Endothelial cell of umbilical vein (primary cell): Measurements from ENCODE around the gene ZNF581. TPM values are rescaled to one million over a fixed set of nuclear protein-coding genes. Genes with fewer than 3 reads are reported as not detected.

Source experiments
- BruUV-seq: library from RNA; stranded (reverse); fragments of 400-500 nt; replicated peaks from 2 replicates; lab custom pipeline; 2021; lab: Mats Ljungman, UMichigan
- CTCF ChIA-PET: fragments of 300-600, 350-600 bp; sonication (Branson Sonifier 250); formaldehyde crosslinking; loops from one replicate; lab custom pipeline; 2021; ENCODE audit warnings: antibody characterized with exemption, inconsistent platforms; lab: Charles Lee
- POLR2A ChIA-PET: fragments of 300-600, 350-600 bp; sonication (Branson Sonifier 250); formaldehyde crosslinking; loops from one replicate; lab custom pipeline; 2021; ENCODE audit warnings: antibody characterized with exemption, inconsistent platforms; lab: Charles Lee
- DNase-seq: peaks from one replicate; pipeline ENCODE4 v3.0.0-alpha.2; 2011; ENCODE audit warnings: low read depth, low spot score
- FAIRE-seq: peaks from 2 replicates; lab custom pipeline; 2011; peaks lifted over from hg19 to GRCh38; lab: Jason Lieb, UNC
- H2AFZ ChIP-seq: 2 replicates; pipeline ENCODE4 v1.6.0; 2012; ENCODE audit warnings: low read depth, low read length, control low read depth, inconsistent platforms
- H3K27ac ChIP-seq: 2 replicates; pipeline ENCODE4 v1.5.1; 2011; ENCODE audit warnings: low read depth, mild to moderate bottlenecking, control low read depth, low read length, moderate library complexity; ENCODE audit not compliant: insufficient read depth
- H3K27me3 ChIP-seq, 2 experiments: 2 replicates each; pipeline versions ENCODE4 v1.6.0 to v1.6.1; 2011; ENCODE audit warnings: low read length in 2 of 2, mixed read lengths in 1 of 2; ENCODE audit not compliant: control insufficient read depth in 2 of 2, insufficient read depth in 2 of 2
- H3K36me3 ChIP-seq, 2 experiments: 2 replicates in 1 of 2; 3 replicates in 1 of 2; pipeline ENCODE4 v1.5.1; 2011; ENCODE audit warnings: low read length in 2 of 2, mild to moderate bottlenecking in 1 of 2, moderate library complexity in 1 of 2; ENCODE audit not compliant: control insufficient read depth in 2 of 2, insufficient read depth in 2 of 2; ENCODE audit errors: extremely low read depth in 1 of 2
- H3K4me1 ChIP-seq: 3 replicates; pipeline ENCODE4 v1.5.1; 2011; ENCODE audit warnings: mild to moderate bottlenecking, low read length; ENCODE audit not compliant: control insufficient read depth, insufficient read depth; ENCODE audit errors: extremely low read depth
- H3K4me2 ChIP-seq: 2 replicates; pipeline ENCODE4 v1.6.1; 2011; ENCODE audit warnings: low read length, control low read depth, mixed read lengths; ENCODE audit not compliant: insufficient read depth
- H3K4me3 ChIP-seq, 3 experiments: fragments of 200-600 bp in 1 of 3; sonication (generic), shearing (Covaris generic) in 1 of 3; replicated peaks in 1 of 3; 2 replicates each; pipeline ENCODE4 v1.5.1; 2011 to 2016; ENCODE audit warnings: control low read depth in 3 of 3, low read length in 3 of 3, mild to moderate bottlenecking in 2 of 3, inconsistent platforms in 1 of 3, low read depth in 1 of 3, moderate library complexity in 1 of 3; ENCODE audit not compliant: insufficient read depth in 1 of 3
- H3K79me2 ChIP-seq: 2 replicates; pipeline ENCODE4 v1.6.0; 2012; ENCODE audit warnings: low read length, inconsistent platforms; ENCODE audit not compliant: control insufficient read depth, insufficient read depth
- H3K9ac ChIP-seq: replicated peaks from 2 replicates; pipeline ENCODE3; 2011; ENCODE audit warnings: low read length, control low read depth; ENCODE audit not compliant: insufficient read depth; ENCODE audit errors: extremely low read depth
- H3K9me1 ChIP-seq: replicated peaks from 3 replicates; pipeline ENCODE4 v1.6.0; 2011; ENCODE audit warnings: mild to moderate bottlenecking, low read length; ENCODE audit not compliant: control insufficient read depth, insufficient read depth; ENCODE audit errors: extremely low read depth
- H3K9me3 ChIP-seq: replicated peaks from 2 replicates; pipeline ENCODE4 v1.5.1; 2012; ENCODE audit warnings: low read length, inconsistent platforms; ENCODE audit not compliant: control insufficient read depth, insufficient read depth
- H4K20me1 ChIP-seq: replicated peaks from 2 replicates; pipeline ENCODE3; 2011; ENCODE audit warnings: mild to moderate bottlenecking, low read length; ENCODE audit not compliant: control insufficient read depth, insufficient read depth; ENCODE audit errors: extremely low read depth
- CTCF ChIP-seq, 2 donors: IDR thresholded peaks; 1 replicate in 1 of 2; 2 replicates in 1 of 2; pipeline ENCODE4 v1.5.1; 2011; ENCODE audit warnings: low read length in 2 of 2, mild to moderate bottlenecking in 2 of 2, moderate library complexity in 2 of 2, control low read depth in 1 of 2, inconsistent platforms in 1 of 2, low read depth in 1 of 2; ENCODE audit not compliant: insufficient read depth in 1 of 2; ENCODE audit errors: extremely low read depth in 1 of 2
- EZH2 ChIP-seq: IDR thresholded peaks from 2 replicates; pipeline ENCODE4 v1.6.1; 2012; ENCODE audit warnings: borderline replicate concordance, low read depth, mild to moderate bottlenecking, moderate library complexity, low read length, inconsistent platforms; ENCODE audit not compliant: severe bottlenecking
- FOS ChIP-seq: IDR thresholded peaks from 2 replicates; pipeline ENCODE4 v1.6.1; 2011; ENCODE audit warnings: mild to moderate bottlenecking, low read length, moderate library complexity, borderline replicate concordance; ENCODE audit not compliant: insufficient read depth
- GATA2 ChIP-seq: IDR thresholded peaks from 2 replicates; pipeline ENCODE4 v1.7.0; 2011; ENCODE audit warnings: low read depth, mild to moderate bottlenecking, moderate library complexity, mixed read lengths, low read length; ENCODE audit not compliant: insufficient read length, insufficient read depth
- JUN ChIP-seq: IDR thresholded peaks from 2 replicates; pipeline ENCODE4 v1.6.1; 2011; ENCODE audit warnings: borderline replicate concordance, low read depth; ENCODE audit not compliant: insufficient read length, insufficient read depth
- MAX ChIP-seq: IDR thresholded peaks from 2 replicates; pipeline ENCODE4 v1.6.1; 2011; ENCODE audit not compliant: insufficient read depth, insufficient read length
- MYC ChIP-seq: IDR thresholded peaks from one replicate; pipeline ENCODE4 v1.6.1; 2011; ENCODE audit warnings: mild to moderate bottlenecking, low read depth, low read length
- POLR2A ChIP-seq: IDR thresholded peaks from 2 replicates; pipeline ENCODE4 v1.6.1; 2012; ENCODE audit warnings: low read depth, mild to moderate bottlenecking, control low read depth, low read length
- POLR2AphosphoS5 ChIP-seq: IDR thresholded peaks from 2 replicates; pipeline ENCODE4 v1.6.1; 2012; ENCODE audit warnings: low read depth, mild to moderate bottlenecking, control low read depth, low read length, moderate library complexity; ENCODE audit not compliant: insufficient read depth
- dilution Hi-C: fragments of 300-500 bp; cut with MboI; formaldehyde crosslinking; loops from one replicate; pipeline ENCODE4 v1.15.0; 2019; ENCODE audit warnings: low sequenced_read_pairs; ENCODE audit not compliant: extremely low pct_ligation_motif_present
- intact Hi-C: fragments of 100-400 bp; cut with micrococcal nuclease; formaldehyde crosslinking; loops from one replicate; pipeline ENCODE4 v1.10.0; 2022
- polyA plus RNA-seq, 4 experiments: library from polyadenylated mRNA; depleted of rRNA in 3 of 4; stranded (reverse) in 3 of 4; unstranded in 1 of 4; fragments of >200 nt; gene quantifications; 2 replicates each; pipeline versions ENCODE4 v1.2.1 to v1.2.3, GENCODE V29; 2011 to 2012; ENCODE audit warnings: missing spikeins in 1 of 4
- total RNA-seq: library from RNA; stranded (reverse); gene quantifications from 2 replicates; pipeline ENCODE4 v1.2.3, GENCODE V29; 2021

ZNF581 gene
- total and polyA plus RNA-seq, 2 donors (not counting 3 experiments of a cell fraction or from before 2014, with no cell fraction given), result 31.4 to 32.3 TPM

- Histone ChIP-seq H3K4me3 (peak overlapping the region in 1 of 3 experiments; percentile 65), H3K4me1 (peaks cover 38% of the 10 kb centered on the region), H3K9me1 (no peaks in the 10 kb centered on the region), H3K27ac (peak overlapping the region; percentile 52), H4K20me1 (peaks cover 5% of the 10 kb centered on the region), H2AFZ (no peak overlapping the region), H3K27me3 (no peaks in the 10 kb centered on the region), H3K9me3 (no peaks in the 10 kb centered on the region), H3K36me3 (peaks cover 20 to 25% of the 10 kb centered on the region in 2 experiments), H3K79me2 (peaks cover 79% of the 10 kb centered on the region), H3K9ac (no peak overlapping the region), H3K4me2 (peak overlapping the region; percentile 10)
- intact Hi-C loops, result no loop called here
- ChIA-PET POLR2A (no interaction called here), CTCF (no interaction called here)
- no peak for FAIRE-seq
- no TSS peak for BruUV-seq
- no peak for DNase-seq
- dilution Hi-C loops, result no loop called here
- TF ChIP-seq POLR2AphosphoS5 (no peak), FOS (no peak)
Measured at GRCh38 chr19:55674459-55674840, 31.0 kb downstream of the ZNF581 start.

DNA sequence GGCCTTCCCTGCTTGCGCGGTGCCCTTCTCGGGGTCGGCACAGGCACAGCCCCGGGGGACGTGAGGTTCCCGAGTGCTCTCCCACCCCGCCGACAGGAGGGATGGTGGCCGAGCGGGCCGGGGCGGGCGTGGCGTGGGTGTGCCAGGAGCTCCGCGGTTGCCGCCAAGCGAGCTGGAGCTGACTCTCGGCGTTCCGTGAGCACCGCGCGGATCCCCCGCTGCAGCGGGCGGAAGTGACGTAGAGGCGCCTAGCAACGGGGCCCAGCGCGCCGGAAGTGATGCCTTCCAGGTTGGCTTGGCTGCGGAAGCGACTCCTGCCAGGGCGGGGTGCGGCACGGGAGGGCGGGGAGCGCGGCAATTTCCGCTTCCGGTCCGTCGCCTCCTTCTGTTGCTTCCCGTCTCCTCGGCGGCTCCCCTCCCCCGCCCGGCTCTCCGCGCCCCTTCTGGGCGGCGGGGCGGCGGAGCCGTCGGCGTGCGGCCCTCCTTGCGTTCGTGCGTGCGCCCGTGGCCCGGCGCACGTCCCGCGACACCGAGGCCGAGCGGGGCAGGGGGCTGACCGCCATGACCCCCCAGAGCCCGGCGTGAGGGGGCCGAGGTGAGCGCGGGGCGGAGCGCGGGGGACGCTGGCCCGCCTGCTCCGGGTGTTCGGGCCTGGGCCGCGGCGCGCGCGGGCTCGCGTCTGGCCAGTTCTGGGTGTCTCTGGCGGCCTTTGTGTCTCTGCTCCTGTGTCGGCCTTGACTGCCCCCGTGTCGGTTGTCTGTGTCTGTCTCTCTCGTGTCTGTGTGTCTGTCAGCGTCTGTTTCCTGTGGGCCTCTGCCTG, 31.6 kb downstream of the ZNF581 start, which contains the start of gene EPN1:
Gene EPN1 (plus strand): TSS at position 386 of the 820 bp plus-strand sequence. CDS start 3,402 bp downstream, outside the sequence.
- Histone ChIP-seq H3K27me3 (no peaks in the 10 kb centered on the region), H3K79me2 (peaks cover 79% of the 10 kb centered on the region), H2AFZ (no peak within 1 kb of the TSS), H3K9ac (peak within 1 kb of the TSS; percentile 75), H3K4me3 (peak within 1 kb of the TSS; percentile 17 to 65 (median 63)), H3K27ac (peak within 1 kb of the TSS; percentile 68), H4K20me1 (peaks cover 5% of the 10 kb centered on the region), H3K9me3 (no peaks in the 10 kb centered on the region), H3K36me3 (peaks cover 19 to 21% of the 10 kb centered on the region in 2 experiments), H3K4me1 (peaks cover 44% of the 10 kb centered on the region), H3K4me2 (peak within 1 kb of the TSS; percentile 91), H3K9me1 (no peaks in the 10 kb centered on the region)
- no TSS peak for BruUV-seq
- FAIRE-seq, result peak; percentile 95
- peak; percentile 93 for DNase-seq
- no peak for TF ChIP-seq EZH2
- no peak for TF ChIP-seq FOS
- TF ChIP-seq MAX, result no peak
- peak; percentile 91 for TF ChIP-seq POLR2AphosphoS5
- peak; percentile 68 for TF ChIP-seq POLR2A
- TF ChIP-seq MYC, result no peak
- TF ChIP-seq CTCF (IDR thresholded peaks at IDR 0.05; ENCODE audit: extremely low read depth in 1 of 2, insufficient read depth in 1 of 2, low read depth in 1 of 2, low read length in 2 of 2), result no peak
- no peak for TF ChIP-seq JUN
- TF ChIP-seq GATA2, result no peak
- ChIA-PET CTCF (no interaction called here), POLR2A (no interaction called here)
- intact Hi-C loops (loop anchor here (1.0 kb wide), 1 partner anchor 21 kb away; no protein-coding TSS in a partner anchor), dilution Hi-C loops (no loop called here)
